SK-N-SH (cell line): ENCODE data around the gene PXDN.

Source experiments
- ELF1 ChIP-seq: IDR thresholded peaks from 2 replicates; pipeline ENCODE4 v1.4.0; 2012
- EP300 ChIP-seq, 2 experiments: IDR thresholded peaks; 2 replicates each; pipeline versions ENCODE4 v1.4.0 to v1.6.1; 2012; ENCODE audit warnings: borderline replicate concordance in 1 of 2, low read depth in 1 of 2, low read length in 1 of 2
- FOXJ3 ChIP-seq: sonication (generic); formaldehyde crosslinking; IDR thresholded peaks from 2 replicates; pipeline ENCODE4 v1.5.1; 2020; ENCODE audit warnings: mild to moderate bottlenecking, missing genetic modification reagents
- FOXM1 ChIP-seq: IDR thresholded peaks from 2 replicates; pipeline ENCODE4 v1.4.0; 2012; ENCODE audit warnings: low read depth, mild to moderate bottlenecking
- MAX ChIP-seq: IDR thresholded peaks from 2 replicates; pipeline ENCODE4 v1.4.0; 2012; ENCODE audit warnings: low read depth
- NFIC ChIP-seq: IDR thresholded peaks from 2 replicates; pipeline ENCODE4 v1.4.0; 2012; ENCODE audit warnings: borderline replicate concordance
- POLR2AphosphoS5 ChIP-seq: IDR thresholded peaks from 2 replicates; pipeline ENCODE4 v1.6.1; 2012; ENCODE audit warnings: low read depth, low read length
- RAD21 ChIP-seq: IDR thresholded peaks from 2 replicates; pipeline ENCODE4 v1.6.1; 2012; ENCODE audit warnings: mild to moderate bottlenecking, low read length
- SIN3A ChIP-seq: IDR thresholded peaks from 2 replicates; pipeline ENCODE4 v1.6.1; 2012; ENCODE audit warnings: low read depth, mild to moderate bottlenecking, low read length, moderate library complexity, borderline replicate concordance
- SMC3 ChIP-seq: IDR thresholded peaks from 2 replicates; pipeline ENCODE4 v1.6.1; 2012; ENCODE audit warnings: low read depth, low read length, improper control_type of control experiment
- USF1 ChIP-seq: IDR thresholded peaks from 2 replicates; pipeline ENCODE4 v1.4.0; 2012; ENCODE audit warnings: low read depth, borderline replicate concordance
- USF2 ChIP-seq: fragments of 150-350 bp; IDR thresholded peaks from 2 replicates; pipeline ENCODE4 v1.6.1; 2017; ENCODE audit warnings: antibody characterized with exemption, low read length, low read depth, borderline replicate concordance
- TF ChIP-seq, protein P1 (sequence below): fragments of 200-600 bp; sonication (generic); IDR thresholded peaks from 2 replicates; pipeline ENCODE4 v1.6.1; 2017; ENCODE audit warnings: antibody characterized with exemption, mild to moderate bottlenecking, moderate library complexity
- TF ChIP-seq, protein P2 (sequence below): IDR thresholded peaks from 2 replicates; pipeline ENCODE4 v1.6.1; 2012; ENCODE audit warnings: mild to moderate bottlenecking, low read depth, low read length, moderate library complexity

- TF ChIP-seq SIN3A (no peak), USF1 (no peak), POLR2AphosphoS5 (no peak), NFIC (no peak), USF2 (no peak), EP300 (IDR thresholded peaks at IDR 0.05; ENCODE audit: borderline replicate concordance in 1 of 2, low read depth in 1 of 2, low read length in 1 of 2) (no peak), SMC3 (no peak), FOXJ3 (no peak), MAX (no peak), RAD21 (no peak), FOXM1 (no peak), ELF1 (no peak)
- TF ChIP-seq, protein P1, sequence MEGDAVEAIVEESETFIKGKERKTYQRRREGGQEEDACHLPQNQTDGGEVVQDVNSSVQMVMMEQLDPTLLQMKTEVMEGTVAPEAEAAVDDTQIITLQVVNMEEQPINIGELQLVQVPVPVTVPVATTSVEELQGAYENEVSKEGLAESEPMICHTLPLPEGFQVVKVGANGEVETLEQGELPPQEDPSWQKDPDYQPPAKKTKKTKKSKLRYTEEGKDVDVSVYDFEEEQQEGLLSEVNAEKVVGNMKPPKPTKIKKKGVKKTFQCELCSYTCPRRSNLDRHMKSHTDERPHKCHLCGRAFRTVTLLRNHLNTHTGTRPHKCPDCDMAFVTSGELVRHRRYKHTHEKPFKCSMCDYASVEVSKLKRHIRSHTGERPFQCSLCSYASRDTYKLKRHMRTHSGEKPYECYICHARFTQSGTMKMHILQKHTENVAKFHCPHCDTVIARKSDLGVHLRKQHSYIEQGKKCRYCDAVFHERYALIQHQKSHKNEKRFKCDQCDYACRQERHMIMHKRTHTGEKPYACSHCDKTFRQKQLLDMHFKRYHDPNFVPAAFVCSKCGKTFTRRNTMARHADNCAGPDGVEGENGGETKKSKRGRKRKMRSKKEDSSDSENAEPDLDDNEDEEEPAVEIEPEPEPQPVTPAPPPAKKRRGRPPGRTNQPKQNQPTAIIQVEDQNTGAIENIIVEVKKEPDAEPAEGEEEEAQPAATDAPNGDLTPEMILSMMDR, result no peak
- TF ChIP-seq, protein P2, sequence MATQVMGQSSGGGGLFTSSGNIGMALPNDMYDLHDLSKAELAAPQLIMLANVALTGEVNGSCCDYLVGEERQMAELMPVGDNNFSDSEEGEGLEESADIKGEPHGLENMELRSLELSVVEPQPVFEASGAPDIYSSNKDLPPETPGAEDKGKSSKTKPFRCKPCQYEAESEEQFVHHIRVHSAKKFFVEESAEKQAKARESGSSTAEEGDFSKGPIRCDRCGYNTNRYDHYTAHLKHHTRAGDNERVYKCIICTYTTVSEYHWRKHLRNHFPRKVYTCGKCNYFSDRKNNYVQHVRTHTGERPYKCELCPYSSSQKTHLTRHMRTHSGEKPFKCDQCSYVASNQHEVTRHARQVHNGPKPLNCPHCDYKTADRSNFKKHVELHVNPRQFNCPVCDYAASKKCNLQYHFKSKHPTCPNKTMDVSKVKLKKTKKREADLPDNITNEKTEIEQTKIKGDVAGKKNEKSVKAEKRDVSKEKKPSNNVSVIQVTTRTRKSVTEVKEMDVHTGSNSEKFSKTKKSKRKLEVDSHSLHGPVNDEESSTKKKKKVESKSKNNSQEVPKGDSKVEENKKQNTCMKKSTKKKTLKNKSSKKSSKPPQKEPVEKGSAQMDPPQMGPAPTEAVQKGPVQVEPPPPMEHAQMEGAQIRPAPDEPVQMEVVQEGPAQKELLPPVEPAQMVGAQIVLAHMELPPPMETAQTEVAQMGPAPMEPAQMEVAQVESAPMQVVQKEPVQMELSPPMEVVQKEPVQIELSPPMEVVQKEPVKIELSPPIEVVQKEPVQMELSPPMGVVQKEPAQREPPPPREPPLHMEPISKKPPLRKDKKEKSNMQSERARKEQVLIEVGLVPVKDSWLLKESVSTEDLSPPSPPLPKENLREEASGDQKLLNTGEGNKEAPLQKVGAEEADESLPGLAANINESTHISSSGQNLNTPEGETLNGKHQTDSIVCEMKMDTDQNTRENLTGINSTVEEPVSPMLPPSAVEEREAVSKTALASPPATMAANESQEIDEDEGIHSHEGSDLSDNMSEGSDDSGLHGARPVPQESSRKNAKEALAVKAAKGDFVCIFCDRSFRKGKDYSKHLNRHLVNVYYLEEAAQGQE, result no peak
Observed at GRCh38 chr2:1736045-1736444, 8.3 kb downstream of the PXDN start.
